GM23338 (cell line): ENCODE measurements around the gene CELF2. TPM values are rescaled to one million over a fixed set of nuclear protein-coding genes. Genes with fewer than 3 reads are reported as not detected.

ENCODE experiments used
- ATAC-seq: fragments of 200-7000 bp; cut with Tn5 transposase; 3 replicates; pipeline ENCODE4 v1.9.1; 2020
- DNase-seq: peaks from one replicate; pipeline ENCODE4 v3.0.0-alpha.2; 2015; ENCODE audit warnings: low spot score
- H2AFZ ChIP-seq: fragments of 200-600 bp; sonication (generic); 2 replicates; pipeline ENCODE4 v1.8.0; 2016; ENCODE audit warnings: antibody characterized with exemption, mild to moderate bottlenecking, moderate library complexity
- H3F3A ChIP-seq: fragments of 200-600 bp; sonication (generic); replicated peaks from 2 replicates; pipeline ENCODE4 v1.8.0; 2017; ENCODE audit warnings: antibody characterized with exemption, mixed run types, low read depth
- H3K27ac ChIP-seq: fragments of 200-600 bp; sonication (generic); 2 replicates; pipeline ENCODE4 v1.6.1; 2016; ENCODE audit warnings: low read depth
- H3K27me3 ChIP-seq: fragments of 200-600 bp; sonication (generic); 2 replicates; pipeline ENCODE4 v1.8.0; 2016; ENCODE audit warnings: mild to moderate bottlenecking, mixed run types, moderate library complexity; ENCODE audit not compliant: insufficient read depth
- H3K36me3 ChIP-seq: fragments of 200-600 bp; sonication (generic); 2 replicates; pipeline ENCODE4 v1.8.0; 2016; ENCODE audit warnings: mild to moderate bottlenecking; ENCODE audit not compliant: insufficient read depth
- H3K4me1 ChIP-seq: fragments of 200-600 bp; sonication (generic); 2 replicates; pipeline ENCODE4 v1.8.0; 2016; ENCODE audit warnings: mild to moderate bottlenecking, moderate library complexity; ENCODE audit not compliant: insufficient read depth
- H3K4me2 ChIP-seq: fragments of 200-600 bp; sonication (generic); 2 replicates; pipeline ENCODE4 v1.7.1; 2017; ENCODE audit warnings: mixed run types
- H3K4me3 ChIP-seq: fragments of 200-600 bp; sonication (generic); 2 replicates; pipeline ENCODE4 v1.6.1; 2016; ENCODE audit warnings: mixed run types
- H3K79me2 ChIP-seq: fragments of 200-600 bp; sonication (generic); replicated peaks from 2 replicates; pipeline ENCODE4 v1.8.0; 2017; ENCODE audit warnings: mild to moderate bottlenecking; ENCODE audit not compliant: insufficient read depth
- H3K9me2 ChIP-seq: fragments of 200-600 bp; sonication (generic); 2 replicates; pipeline ENCODE4 v1.8.0; 2017; ENCODE audit not compliant: insufficient read depth
- H4K20me1 ChIP-seq: fragments of 200-600 bp; sonication (generic); replicated peaks from 2 replicates; pipeline ENCODE4 v1.8.0; 2017; ENCODE audit warnings: mild to moderate bottlenecking; ENCODE audit not compliant: insufficient read depth
- H3K27ac Mint-ChIP-seq: 2 replicates; pipeline ENCODE4 v1.8.0; 2020; ENCODE audit warnings: inconsistent platforms, mild to moderate bottlenecking, moderate library complexity, mixed read lengths
- H3K27me3 Mint-ChIP-seq: 3 replicates; pipeline ENCODE4 v1.8.0; 2022; ENCODE audit warnings: low read depth, mild to moderate bottlenecking, moderate library complexity, mixed read lengths, inconsistent platforms; ENCODE audit not compliant: insufficient read depth, poor library complexity
- H3K36me3 Mint-ChIP-seq: 3 replicates; pipeline ENCODE4 v1.8.0; 2021; ENCODE audit warnings: low read depth, mild to moderate bottlenecking, inconsistent platforms, moderate library complexity, mixed read lengths
- H3K4me1 Mint-ChIP-seq: 3 replicates; pipeline ENCODE4 v1.8.0; 2020; ENCODE audit warnings: mild to moderate bottlenecking, inconsistent platforms, mixed read lengths
- H3K4me3 Mint-ChIP-seq: 3 replicates; pipeline ENCODE4 v1.8.0; 2021; ENCODE audit warnings: moderate library complexity, mild to moderate bottlenecking, inconsistent platforms, mixed read lengths
- H3K9me3 Mint-ChIP-seq: 3 replicates; pipeline ENCODE4 v1.8.0; 2020; ENCODE audit warnings: moderate library complexity, mild to moderate bottlenecking, inconsistent platforms, mixed read lengths
- CREB1 ChIP-seq: fragments of 250-450 bp; sonication (Bioruptor Pico); IDR thresholded peaks from 2 replicates; pipeline ENCODE4 v1.5.0; 2020; ENCODE audit warnings: low read depth, mild to moderate bottlenecking, moderate library complexity
- CTCF ChIP-seq, 2 experiments: fragments of 200-600 bp in 1 of 2; sonication (generic) in 1 of 2; conservative IDR thresholded peaks; 2 replicates each; pipeline versions ENCODE4 v1.5.1 to v1.6.1; 2016 to 2017; ENCODE audit warnings: antibody characterized with exemption in 2 of 2, low read depth in 2 of 2, mild to moderate bottlenecking in 2 of 2, moderate library complexity in 1 of 2
- ETS1 ChIP-seq: IDR thresholded peaks from 2 replicates; pipeline ENCODE4 v1.6.1; 2016; ENCODE audit warnings: antibody characterized with exemption
- EZH2 ChIP-seq: fragments of 200-600 bp; sonication (generic); IDR thresholded peaks from one replicate; pipeline ENCODE4 v1.8.0; 2017; ENCODE audit warnings: antibody characterized with exemption, mild to moderate bottlenecking, low read depth; ENCODE audit not compliant: unreplicated experiment
- EZH2phosphoT487 ChIP-seq: fragments of 200-600 bp; sonication (generic); IDR thresholded peaks from one replicate; pipeline ENCODE4 v1.8.1; 2018; ENCODE audit warnings: antibody characterized with exemption; ENCODE audit not compliant: unreplicated experiment
- JUNB ChIP-seq: IDR thresholded peaks from one replicate; pipeline ENCODE4 v1.6.1; 2016; ENCODE audit warnings: antibody characterized with exemption; ENCODE audit not compliant: unreplicated experiment
- NANOG ChIP-seq: IDR thresholded peaks from 2 replicates; pipeline ENCODE4 v1.6.1; 2016; ENCODE audit warnings: antibody characterized with exemption, borderline replicate concordance
- POLR2AphosphoS5 ChIP-seq: IDR thresholded peaks from 2 replicates; pipeline ENCODE4 v1.6.1; 2016; ENCODE audit warnings: antibody characterized with exemption, low read depth
- STAT1 ChIP-seq: IDR thresholded peaks from one replicate; pipeline ENCODE4 v1.6.1; 2016; ENCODE audit warnings: antibody characterized with exemption; ENCODE audit not compliant: unreplicated experiment
- ZNF114 ChIP-seq: fragments of 250-450 bp; sonication (Bioruptor Pico); IDR thresholded peaks from 2 replicates; pipeline ENCODE4 v1.5.0; 2020; ENCODE audit warnings: mild to moderate bottlenecking, moderate library complexity
- ZNF331 ChIP-seq: fragments of 250-450 bp; sonication (Bioruptor Pico); IDR thresholded peaks from 2 replicates; pipeline ENCODE4 v1.5.0; 2020; ENCODE audit warnings: low read depth, mild to moderate bottlenecking, moderate library complexity
- polyA plus RNA-seq: library from polyadenylated mRNA; unstranded; fragments of >200 nt; fragmentation: Nextera tagmentation; extraction: Ambion mirVana; gene quantifications from 2 replicates; pipeline ENCODE4 v1.2.1, GENCODE V29; 2016
- total RNA-seq: library from RNA; depleted of rRNA; stranded (reverse); fragments of >200 nt; shearing (Covaris generic); gene quantifications from 2 replicates; pipeline ENCODE4 v1.2.3, GENCODE V29; 2014
- TF ChIP-seq, protein P1 (sequence below): fragments of 250-450 bp; sonication (Bioruptor Pico); IDR thresholded peaks from 2 replicates; pipeline ENCODE4 v1.5.0; 2020; ENCODE audit warnings: mild to moderate bottlenecking, moderate library complexity

The CELF2 gene
- total and polyA plus RNA-seq, 2 experiments from 2014 or later, result 18.1 to 22.5 TPM

- no peak for TF ChIP-seq EZH2
- no peak for TF ChIP-seq JUNB
- no peak for TF ChIP-seq CTCF (conservative IDR thresholded peaks at IDR 0.05; ENCODE audit: low read depth in 2 of 2)
- TF ChIP-seq STAT1, result no peak
- no peak for TF ChIP-seq ZNF331
- no peak for TF ChIP-seq POLR2AphosphoS5
- TF ChIP-seq EZH2phosphoT487, result no peak
- TF ChIP-seq ZNF114, result no peak
- TF ChIP-seq NANOG, result no peak
Observed at GRCh38 chr10:11311027-11311426, 293.4 kb downstream of the CELF2 start (continued).

DNA sequence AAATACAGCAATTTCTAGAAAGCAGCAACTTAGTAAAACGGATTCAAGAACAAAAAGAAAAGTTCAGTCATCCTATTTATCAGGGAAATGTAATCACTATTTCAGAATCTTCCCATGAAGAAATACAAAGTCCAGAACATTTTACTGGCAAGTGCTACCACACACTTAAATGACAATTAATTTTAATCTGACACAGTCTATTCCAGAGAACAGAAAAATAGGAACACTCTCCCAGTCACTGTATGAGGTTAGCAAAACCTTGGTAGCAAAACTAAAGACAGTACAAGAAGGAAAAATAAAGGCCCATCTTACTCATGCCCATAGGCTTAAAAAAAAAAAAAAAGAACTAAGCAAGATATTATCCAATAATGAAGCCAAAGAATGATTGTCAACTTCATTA lies 295.8 kb downstream of the CELF2 start:
- H3K36me3 ChIP-seq, result no peaks in the 10 kb centered on the region
- no peaks in the 10 kb centered on the region for H3K4me1 ChIP-seq
- no peak for DNase-seq
- H3F3A ChIP-seq, result no peaks in the 10 kb centered on the region
- no peak overlapping the region for H3K4me3 Mint-ChIP-seq
- no peak overlapping the region for H3K27ac Mint-ChIP-seq
- no peak overlapping the region for H3K27ac ChIP-seq
- H3K27me3 ChIP-seq, result no peaks in the 10 kb centered on the region
- no peak overlapping the region for H3K4me2 ChIP-seq
- H3K9me2 ChIP-seq, result no peaks in the 10 kb centered on the region
- peaks cover 11% of the 10 kb centered on the region; the same call in 2 of the 3 replicates for H3K9me3 Mint-ChIP-seq
- no peak overlapping the region for H3K4me3 ChIP-seq
- H4K20me1 ChIP-seq, result no peaks in the 10 kb centered on the region
- ATAC-seq, result no peak
- H2AFZ ChIP-seq, result no peak overlapping the region
- peaks cover 2% of the 10 kb centered on the region for H3K27me3 Mint-ChIP-seq
- H3K79me2 ChIP-seq, result no peaks in the 10 kb centered on the region
- peaks cover 23% of the 10 kb centered on the region for H3K36me3 Mint-ChIP-seq
- no peaks in the 10 kb centered on the region for H3K4me1 Mint-ChIP-seq
- TF ChIP-seq CREB1 (CRISPR knock-in tag), result no peak
- TF ChIP-seq ZNF114, result no peak
- TF ChIP-seq ETS1, result no peak
- no peak for TF ChIP-seq CTCF (conservative IDR thresholded peaks at IDR 0.05; ENCODE audit: low read depth in 2 of 2)
- TF ChIP-seq STAT1, result no peak
- no peak for TF ChIP-seq EZH2
- TF ChIP-seq EZH2phosphoT487, result no peak
- no peak for TF ChIP-seq NANOG
- no peak for TF ChIP-seq JUNB
- TF ChIP-seq ZNF331, result no peak
- no peak for TF ChIP-seq POLR2AphosphoS5
- TF ChIP-seq, protein P1, sequence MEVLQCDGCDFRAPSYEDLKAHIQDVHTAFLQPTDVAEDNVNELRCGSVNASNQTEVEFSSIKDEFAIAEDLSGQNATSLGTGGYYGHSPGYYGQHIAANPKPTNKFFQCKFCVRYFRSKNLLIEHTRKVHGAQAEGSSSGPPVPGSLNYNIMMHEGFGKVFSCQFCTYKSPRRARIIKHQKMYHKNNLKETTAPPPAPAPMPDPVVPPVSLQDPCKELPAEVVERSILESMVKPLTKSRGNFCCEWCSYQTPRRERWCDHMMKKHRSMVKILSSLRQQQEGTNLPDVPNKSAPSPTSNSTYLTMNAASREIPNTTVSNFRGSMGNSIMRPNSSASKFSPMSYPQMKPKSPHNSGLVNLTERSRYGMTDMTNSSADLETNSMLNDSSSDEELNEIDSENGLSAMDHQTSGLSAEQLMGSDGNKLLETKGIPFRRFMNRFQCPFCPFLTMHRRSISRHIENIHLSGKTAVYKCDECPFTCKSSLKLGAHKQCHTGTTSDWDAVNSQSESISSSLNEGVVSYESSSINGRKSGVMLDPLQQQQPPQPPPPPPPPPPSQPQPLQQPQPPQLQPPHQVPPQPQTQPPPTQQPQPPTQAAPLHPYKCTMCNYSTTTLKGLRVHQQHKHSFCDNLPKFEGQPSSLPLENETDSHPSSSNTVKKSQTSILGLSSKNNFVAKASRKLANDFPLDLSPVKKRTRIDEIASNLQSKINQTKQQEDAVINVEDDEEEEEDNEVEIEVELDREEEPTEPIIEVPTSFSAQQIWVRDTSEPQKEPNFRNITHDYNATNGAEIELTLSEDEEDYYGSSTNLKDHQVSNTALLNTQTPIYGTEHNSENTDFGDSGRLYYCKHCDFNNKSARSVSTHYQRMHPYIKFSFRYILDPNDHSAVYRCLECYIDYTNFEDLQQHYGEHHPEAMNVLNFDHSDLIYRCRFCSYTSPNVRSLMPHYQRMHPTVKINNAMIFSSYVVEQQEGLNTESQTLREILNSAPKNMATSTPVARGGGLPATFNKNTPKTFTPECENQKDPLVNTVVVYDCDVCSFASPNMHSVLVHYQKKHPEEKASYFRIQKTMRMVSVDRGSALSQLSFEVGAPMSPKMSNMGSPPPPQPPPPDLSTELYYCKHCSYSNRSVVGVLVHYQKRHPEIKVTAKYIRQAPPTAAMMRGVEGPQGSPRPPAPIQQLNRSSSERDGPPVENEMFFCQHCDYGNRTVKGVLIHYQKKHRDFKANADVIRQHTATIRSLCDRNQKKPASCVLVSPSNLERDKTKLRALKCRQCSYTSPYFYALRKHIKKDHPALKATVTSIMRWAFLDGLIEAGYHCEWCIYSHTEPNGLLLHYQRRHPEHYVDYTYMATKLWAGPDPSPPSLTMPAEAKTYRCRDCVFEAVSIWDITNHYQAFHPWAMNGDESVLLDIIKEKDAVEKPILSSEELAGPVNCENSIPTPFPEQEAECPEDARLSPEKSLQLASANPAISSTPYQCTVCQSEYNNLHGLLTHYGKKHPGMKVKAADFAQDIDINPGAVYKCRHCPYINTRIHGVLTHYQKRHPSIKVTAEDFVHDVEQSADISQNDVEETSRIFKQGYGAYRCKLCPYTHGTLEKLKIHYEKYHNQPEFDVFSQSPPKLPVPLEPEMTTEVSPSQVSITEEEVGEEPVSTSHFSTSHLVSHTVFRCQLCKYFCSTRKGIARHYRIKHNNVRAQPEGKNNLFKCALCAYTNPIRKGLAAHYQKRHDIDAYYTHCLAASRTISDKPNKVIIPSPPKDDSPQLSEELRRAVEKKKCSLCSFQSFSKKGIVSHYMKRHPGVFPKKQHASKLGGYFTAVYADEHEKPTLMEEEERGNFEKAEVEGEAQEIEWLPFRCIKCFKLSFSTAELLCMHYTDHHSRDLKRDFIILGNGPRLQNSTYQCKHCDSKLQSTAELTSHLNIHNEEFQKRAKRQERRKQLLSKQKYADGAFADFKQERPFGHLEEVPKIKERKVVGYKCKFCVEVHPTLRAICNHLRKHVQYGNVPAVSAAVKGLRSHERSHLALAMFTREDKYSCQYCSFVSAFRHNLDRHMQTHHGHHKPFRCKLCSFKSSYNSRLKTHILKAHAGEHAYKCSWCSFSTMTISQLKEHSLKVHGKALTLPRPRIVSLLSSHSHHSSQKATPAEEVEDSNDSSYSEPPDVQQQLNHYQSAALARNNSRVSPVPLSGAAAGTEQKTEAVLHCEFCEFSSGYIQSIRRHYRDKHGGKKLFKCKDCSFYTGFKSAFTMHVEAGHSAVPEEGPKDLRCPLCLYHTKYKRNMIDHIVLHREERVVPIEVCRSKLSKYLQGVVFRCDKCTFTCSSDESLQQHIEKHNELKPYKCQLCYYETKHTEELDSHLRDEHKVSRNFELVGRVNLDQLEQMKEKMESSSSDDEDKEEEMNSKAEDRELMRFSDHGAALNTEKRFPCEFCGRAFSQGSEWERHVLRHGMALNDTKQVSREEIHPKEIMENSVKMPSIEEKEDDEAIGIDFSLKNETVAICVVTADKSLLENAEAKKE (CRISPR knock-in tag), result no peak
